Ishikawa (cell line): Measurements from ENCODE around the gene TADA2B.

ENCODE experiments used
- CEBPB ChIP-seq: IDR thresholded peaks from 2 replicates; pipeline ENCODE4 v1.6.1; 2012
- CREB1 ChIP-seq: IDR thresholded peaks from 2 replicates; pipeline ENCODE4 v1.6.1; 2012; ENCODE audit warnings: low read depth
- EGR1 ChIP-seq: IDR thresholded peaks from 2 replicates; pipeline ENCODE4 v1.6.1; 2012
- EP300 ChIP-seq: IDR thresholded peaks from 2 replicates; pipeline ENCODE4 v1.6.1; 2012; ENCODE audit warnings: borderline replicate concordance
- FOXM1 ChIP-seq: IDR thresholded peaks from 2 replicates; pipeline ENCODE4 v1.6.1; 2012; ENCODE audit warnings: low read depth, borderline replicate concordance
- NFIC ChIP-seq: IDR thresholded peaks from 2 replicates; pipeline ENCODE4 v1.6.1; 2012
- RAD21 ChIP-seq: IDR thresholded peaks from 2 replicates; pipeline ENCODE4 v1.6.1; 2012; ENCODE audit warnings: low read depth
- REST ChIP-seq: IDR thresholded peaks from 2 replicates; pipeline ENCODE4 v1.6.1; 2012; ENCODE audit warnings: low read depth, mild to moderate bottlenecking
- TAF1 ChIP-seq: IDR thresholded peaks from 2 replicates; pipeline ENCODE4 v1.6.1; 2012; ENCODE audit warnings: low read depth, mild to moderate bottlenecking
- TCF12 ChIP-seq: IDR thresholded peaks from 2 replicates; pipeline ENCODE4 v1.6.1; 2012; ENCODE audit warnings: low read depth
- TEAD4 ChIP-seq: IDR thresholded peaks from 2 replicates; pipeline ENCODE4 v1.6.1; 2012
- YY1 ChIP-seq: IDR thresholded peaks from 2 replicates; pipeline ENCODE4 v1.6.1; 2012; ENCODE audit warnings: low read depth
- ZBTB7A ChIP-seq: IDR thresholded peaks from 2 replicates; pipeline ENCODE4 v1.6.1; 2012; ENCODE audit warnings: low read depth
- TF ChIP-seq, protein P1 (sequence below): IDR thresholded peaks from 2 replicates; pipeline ENCODE4 v1.6.1; 2012
- TF ChIP-seq, protein P2 (sequence below): IDR thresholded peaks from 2 replicates; pipeline ENCODE4 v1.6.1; 2012

The TADA2B gene

DNA sequence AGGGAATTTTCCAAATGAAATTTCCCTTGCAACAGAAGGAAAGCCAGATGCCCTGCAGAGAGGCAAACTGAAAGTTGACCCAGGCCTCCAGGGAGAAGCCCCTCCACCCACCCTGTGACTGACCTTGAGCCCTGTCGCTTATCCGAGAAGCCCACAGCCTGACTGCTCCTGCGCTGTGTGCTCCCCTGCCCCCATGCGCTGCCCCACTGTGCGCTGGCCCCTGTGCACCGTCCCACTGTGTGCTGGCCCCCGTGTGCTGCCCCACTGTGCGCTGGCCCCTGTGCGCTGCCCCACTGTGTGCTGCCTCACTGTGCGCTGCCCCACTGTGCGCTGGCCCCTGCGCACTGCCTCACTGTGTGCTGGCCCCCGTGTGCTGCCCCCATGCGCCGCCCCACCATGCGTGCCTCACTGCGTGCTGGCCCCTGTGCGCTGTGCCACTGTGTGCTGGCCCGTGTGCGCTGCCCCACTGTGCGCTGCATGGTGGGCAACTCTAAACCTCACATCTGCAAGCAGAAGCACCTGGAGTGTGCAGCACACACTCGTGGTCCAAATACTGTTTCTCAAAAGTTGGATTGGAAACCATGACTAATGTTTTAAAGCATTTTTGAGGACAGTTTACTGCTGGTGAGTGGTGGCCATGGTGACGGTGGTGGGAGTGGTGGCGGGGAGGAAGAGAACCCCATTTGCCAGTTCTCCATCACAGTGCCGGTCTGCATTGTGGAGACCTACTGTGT is 33.0 kb downstream of the TADA2B start:
- TF ChIP-seq CEBPB, result no peak

GRCh38 chr4:7076696-7077082 is 33.5 kb downstream of the TADA2B start:
- TF ChIP-seq EGR1, result no peak
- TF ChIP-seq, protein P1, sequence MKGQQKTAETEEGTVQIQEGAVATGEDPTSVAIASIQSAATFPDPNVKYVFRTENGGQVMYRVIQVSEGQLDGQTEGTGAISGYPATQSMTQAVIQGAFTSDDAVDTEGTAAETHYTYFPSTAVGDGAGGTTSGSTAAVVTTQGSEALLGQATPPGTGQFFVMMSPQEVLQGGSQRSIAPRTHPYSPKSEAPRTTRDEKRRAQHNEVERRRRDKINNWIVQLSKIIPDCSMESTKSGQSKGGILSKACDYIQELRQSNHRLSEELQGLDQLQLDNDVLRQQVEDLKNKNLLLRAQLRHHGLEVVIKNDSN, result peak; percentile 59

DNA sequence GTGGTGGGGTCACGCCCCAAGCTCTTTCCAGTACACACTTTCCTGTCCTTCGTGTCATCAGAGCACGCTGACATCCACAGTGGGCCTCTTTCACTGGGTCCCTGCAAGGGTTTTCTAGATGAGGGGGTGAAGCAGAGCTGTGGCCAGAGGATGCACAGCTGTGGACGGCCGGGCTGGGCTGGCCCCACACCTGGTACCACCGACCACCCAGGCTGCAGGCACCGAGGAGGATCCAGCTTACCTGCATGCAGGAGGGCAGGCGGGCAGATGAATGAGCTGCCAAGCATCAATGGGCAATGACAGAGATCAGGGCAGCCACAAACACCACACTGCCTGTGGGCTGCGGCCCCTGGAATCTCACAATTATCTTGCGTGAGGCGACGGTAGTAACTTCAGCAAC is 34.2 kb downstream of the TADA2B start:
- TF ChIP-seq NFIC, result no peak
- TF ChIP-seq ZBTB7A, result no peak
- TF ChIP-seq CREB1, result no peak
- no peak for TF ChIP-seq EGR1
- TF ChIP-seq RAD21, result no peak
- no peak for TF ChIP-seq REST
- TF ChIP-seq TEAD4, result no peak
- TF ChIP-seq TCF12, result no peak
- no peak for TF ChIP-seq FOXM1
- TF ChIP-seq, protein P1, result no peak
- no peak for TF ChIP-seq EP300
- no peak for TF ChIP-seq CEBPB
- TF ChIP-seq TAF1, result no peak
- TF ChIP-seq YY1, result no peak
- TF ChIP-seq, protein P2, sequence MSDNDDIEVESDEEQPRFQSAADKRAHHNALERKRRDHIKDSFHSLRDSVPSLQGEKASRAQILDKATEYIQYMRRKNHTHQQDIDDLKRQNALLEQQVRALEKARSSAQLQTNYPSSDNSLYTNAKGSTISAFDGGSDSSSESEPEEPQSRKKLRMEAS, result no peak

DNA sequence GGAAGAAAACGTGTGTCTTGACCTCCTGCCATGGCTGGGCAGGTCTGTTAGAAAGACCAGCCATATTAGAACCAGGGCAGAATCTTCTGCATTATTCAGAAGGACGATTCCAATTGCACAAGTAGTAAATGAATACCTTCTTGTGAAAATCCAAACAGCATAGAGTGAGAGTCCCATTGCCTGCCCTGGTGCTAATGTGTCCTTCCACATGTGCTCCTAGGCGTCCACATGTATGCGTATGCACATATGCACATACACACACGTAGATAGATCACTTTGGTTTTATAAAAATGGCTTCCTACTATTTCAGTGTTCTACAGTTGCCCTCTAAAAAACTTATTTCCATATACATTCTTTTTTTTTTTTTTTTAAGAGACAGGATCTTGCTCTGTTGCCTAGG is 34.9 kb downstream of the TADA2B start:
- TF ChIP-seq YY1, result no peak
- TF ChIP-seq CEBPB, result no peak
- no peak for TF ChIP-seq FOXM1
- TF ChIP-seq, protein P1, result no peak
- TF ChIP-seq ZBTB7A, result no peak
- TF ChIP-seq REST, result no peak
- no peak for TF ChIP-seq CREB1
- no peak for TF ChIP-seq EP300
- no peak for TF ChIP-seq RAD21
- no peak for TF ChIP-seq TCF12
- TF ChIP-seq NFIC, result no peak
- no peak for TF ChIP-seq TAF1
- no peak for TF ChIP-seq EGR1
- no peak for TF ChIP-seq TEAD4

DNA sequence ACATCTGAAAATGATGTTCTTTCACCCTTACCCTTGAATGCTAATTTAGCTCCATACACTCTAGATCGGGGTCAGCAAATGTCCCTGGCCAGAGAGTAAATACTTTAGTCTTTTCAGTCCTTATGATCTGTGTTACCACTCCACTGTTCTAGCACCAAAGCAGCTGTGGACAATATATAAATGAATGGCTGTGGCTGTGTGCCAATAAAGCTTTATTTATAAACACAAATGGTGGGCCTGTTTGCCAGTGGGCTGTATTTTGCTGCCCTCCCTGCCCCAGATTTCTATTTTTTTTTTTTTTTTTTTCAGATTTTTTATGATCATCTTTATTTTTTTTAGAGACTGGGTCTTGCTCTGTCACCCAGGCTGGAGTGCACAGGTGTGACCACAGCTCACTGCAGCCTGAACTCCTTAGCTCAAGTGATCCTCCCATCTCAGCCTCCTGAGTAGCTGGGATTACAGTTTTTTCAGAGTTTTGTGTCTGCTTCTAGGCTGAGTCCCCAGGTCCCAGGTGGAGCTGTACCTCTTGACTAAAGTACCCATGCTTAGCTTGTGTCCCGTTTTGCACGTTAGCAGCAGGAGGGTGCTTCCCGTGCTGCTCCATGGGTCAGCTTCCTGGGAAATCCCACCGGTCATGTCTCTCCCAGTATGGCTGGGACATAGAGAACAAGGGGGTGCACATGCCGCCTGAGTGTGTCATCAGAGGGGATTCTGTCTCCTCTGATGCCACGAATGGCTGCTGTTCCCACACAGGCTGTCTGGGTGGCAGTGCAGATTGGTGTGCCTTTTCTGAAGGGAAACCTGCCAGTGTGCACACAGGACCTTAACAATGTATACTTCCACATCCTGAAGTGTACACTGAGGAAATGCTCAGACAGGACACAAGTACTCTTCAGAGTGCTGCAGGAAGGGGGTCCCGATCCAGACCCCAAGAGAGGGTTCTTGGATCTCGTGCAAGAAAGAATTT is 40.7 kb downstream of the TADA2B start:
- TF ChIP-seq TEAD4 (no peak), NFIC (no peak), ZBTB7A (no peak), REST (no peak), TCF12 (no peak), RAD21 (no peak), YY1 (no peak), CEBPB (no peak), FOXM1 (no peak), EGR1 (no peak), EP300 (no peak), TAF1 (no peak), CREB1 (no peak)
- TF ChIP-seq, protein P2, result no peak
- TF ChIP-seq, protein P1, result no peak
